GM19372 (cell line): Measurements from ENCODE around the gene FKBP4.

Source experiments
- ATAC-seq: cut with Tn5 transposase; IDR thresholded peaks from one replicate; pipeline ENCODE4 v1.9.1; 2021; ENCODE audit warnings: mild to moderate bottlenecking, low read depth, moderate library complexity; ENCODE audit not compliant: unreplicated experiment

FKBP4 gene

GRCh38 chr12:2811801-2812200 is 17.0 kb downstream of the FKBP4 start:
- no peak for ATAC-seq

DNA sequence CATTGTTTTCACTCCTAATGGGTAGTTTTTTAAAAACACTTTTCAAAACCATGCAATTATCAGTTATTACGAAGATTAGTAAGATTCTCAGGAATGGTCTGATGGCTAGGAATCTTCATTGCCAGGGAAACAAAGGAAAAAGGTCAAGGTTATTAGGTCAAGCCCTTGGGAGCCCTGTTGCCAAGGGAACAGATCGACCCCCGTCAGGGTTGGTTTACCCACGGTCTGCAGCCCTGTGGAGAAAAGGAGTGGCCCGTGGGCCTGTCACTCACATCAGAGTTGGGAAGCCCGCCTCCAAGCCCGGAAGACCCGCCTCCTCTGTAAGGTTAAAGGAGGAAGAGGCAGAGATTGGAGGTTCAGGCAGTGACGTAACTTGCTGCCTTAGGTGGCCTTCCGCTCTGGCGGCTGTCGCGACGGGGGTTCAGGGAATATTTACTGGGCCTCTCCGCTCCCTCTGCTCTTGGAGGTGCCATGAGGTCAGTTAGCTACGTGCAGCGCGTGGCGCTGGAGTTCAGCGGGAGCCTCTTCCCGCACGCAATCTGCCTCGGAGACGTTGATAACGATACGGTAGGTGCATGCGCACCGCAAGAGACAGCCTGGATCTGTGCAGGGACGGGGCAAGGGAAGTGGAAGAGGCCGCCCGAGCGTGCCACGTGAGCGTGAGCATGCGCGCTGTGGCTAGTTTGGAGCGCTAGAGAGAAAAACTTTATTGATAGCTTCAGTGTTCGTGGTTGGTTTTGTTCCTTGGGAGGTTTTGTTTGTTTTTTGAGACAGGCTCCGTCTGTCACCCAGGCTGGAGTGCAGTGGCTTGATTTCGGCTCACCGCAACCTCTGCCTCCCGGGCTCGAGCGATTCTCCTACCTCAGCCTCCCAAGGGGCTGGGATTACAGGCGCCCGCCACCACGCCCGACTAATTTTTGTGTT is 17.8 kb downstream of the FKBP4 start, which contains the start of gene ITFG2:
ITFG2 (plus strand) TSS at position 379 of the 924 bp plus-strand sequence; CDS start at position 472, 93 bp downstream.
- ATAC-seq = peak; percentile 88

GRCh38 chr12:2813214-2814185 is 18.7 kb downstream of the FKBP4 start:
- ATAC-seq = no peak

GRCh38 chr12:2819810-2820209 is 25.0 kb downstream of the FKBP4 start:
- no peak for ATAC-seq

DNA sequence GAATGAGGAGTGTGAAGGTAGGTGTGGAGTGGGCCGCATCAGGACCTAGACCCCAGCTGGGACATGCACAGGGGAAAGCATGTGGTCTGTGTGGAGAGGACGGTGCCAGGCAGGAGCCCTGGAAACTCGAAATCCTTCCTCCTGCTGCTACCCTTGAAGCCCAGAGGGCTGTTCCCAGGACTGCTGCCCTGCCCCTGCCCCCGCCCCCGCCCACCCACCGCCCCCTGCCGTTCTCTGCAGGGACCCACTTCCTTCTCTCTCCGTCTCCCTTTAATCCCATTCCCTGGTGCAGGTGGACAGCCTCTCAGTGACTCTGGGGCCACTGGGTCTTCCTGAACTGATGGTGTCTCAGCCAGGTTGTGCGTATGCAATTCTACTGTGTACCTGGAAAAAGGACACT is 25.7 kb downstream of the FKBP4 start:
- ATAC-seq = no peak

GRCh38 chr12:2823483-2823882 is 28.7 kb downstream of the FKBP4 start:
- no peak for ATAC-seq

DNA sequence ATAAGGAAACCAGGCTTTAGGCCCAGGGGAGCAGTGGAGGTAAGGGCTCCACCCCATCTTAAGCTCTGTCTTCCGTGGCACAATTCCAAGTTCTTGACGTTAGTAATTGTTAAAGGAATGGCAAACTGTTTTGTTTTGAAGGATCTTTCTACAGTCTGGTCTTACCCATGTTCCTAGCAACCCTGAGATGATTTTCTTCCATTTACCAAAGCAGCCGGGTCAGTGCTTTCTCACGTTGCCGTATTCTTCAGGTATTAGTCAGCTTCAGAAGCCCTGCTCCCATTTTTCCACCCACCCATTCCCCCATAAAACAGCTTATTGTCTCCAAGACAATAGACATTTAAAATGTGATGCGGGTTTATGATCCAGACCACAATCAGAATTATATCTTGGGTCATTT is 29.8 kb downstream of the FKBP4 start:
- ATAC-seq = no peak

- no peak for ATAC-seq
These were observed 30.4 kb downstream of the FKBP4 start for GRCh38 chr12:2825132-2825531.

DNA sequence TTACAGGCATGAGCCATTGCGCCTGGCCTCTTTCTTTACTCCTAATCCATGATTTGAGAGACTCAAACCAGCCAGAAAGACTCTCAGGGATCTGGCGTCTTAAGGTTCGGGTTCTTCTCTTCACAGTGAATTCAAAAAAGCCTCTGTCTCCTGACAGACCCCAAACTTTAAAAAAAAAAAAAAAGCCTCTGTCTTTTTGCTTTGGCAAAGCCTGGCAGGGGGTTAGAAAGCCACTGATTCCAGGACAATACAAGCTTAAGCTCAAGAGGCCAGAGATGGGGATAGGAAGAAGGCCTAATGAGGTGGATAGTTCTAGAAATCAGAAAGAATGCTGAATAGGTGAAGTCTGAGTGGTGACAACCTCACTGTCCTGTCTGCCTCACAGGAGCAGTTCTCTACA is 31.3 kb downstream of the FKBP4 start:
- ATAC-seq = no peak

DNA sequence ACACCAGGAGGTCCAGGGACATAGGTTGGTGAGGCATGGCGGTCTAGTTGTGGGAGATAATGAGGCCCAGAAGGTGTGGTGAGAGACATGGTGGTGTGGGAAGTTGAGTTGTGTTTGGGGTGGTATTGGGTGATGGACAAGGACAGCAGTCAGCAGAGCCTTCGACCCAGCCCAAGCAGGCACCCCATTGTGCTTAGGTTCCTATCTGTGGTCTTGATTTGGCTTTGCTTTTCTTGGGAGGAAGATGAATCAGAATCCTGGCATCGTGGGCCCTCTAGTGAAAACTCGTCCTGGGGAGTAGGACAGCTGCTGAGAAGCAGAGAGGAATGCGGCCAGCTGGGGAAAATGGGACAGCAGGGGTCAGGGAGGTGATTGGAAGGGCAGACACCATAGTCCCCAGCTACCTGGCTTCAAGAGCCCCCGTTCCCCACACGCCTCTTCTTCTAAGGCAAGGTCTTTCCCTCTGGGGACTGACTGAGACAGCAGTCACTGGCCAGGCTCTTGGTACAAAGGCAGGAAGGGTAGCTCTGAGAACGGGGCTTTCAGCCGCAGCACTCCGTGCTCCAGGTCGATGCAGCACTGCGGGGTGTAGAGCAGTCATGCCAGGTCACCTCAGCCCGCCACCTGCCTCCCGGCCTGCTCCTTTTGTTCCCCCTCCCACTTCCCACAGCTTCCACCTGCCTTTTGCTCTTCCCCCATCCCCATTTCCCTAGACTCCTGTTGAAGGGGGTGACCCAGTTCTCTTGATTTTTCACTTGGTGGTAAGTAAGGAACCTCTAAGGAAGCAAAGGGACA is 32.1 kb downstream of the FKBP4 start:
- ATAC-seq = no peak

- ATAC-seq = no peak
These were observed 34.5 kb downstream of the FKBP4 start for GRCh38 chr12:2829275-2829674.

- ATAC-seq = no peak
These were observed 37.9 kb downstream of the FKBP4 start for GRCh38 chr12:2832550-2833127.

DNA sequence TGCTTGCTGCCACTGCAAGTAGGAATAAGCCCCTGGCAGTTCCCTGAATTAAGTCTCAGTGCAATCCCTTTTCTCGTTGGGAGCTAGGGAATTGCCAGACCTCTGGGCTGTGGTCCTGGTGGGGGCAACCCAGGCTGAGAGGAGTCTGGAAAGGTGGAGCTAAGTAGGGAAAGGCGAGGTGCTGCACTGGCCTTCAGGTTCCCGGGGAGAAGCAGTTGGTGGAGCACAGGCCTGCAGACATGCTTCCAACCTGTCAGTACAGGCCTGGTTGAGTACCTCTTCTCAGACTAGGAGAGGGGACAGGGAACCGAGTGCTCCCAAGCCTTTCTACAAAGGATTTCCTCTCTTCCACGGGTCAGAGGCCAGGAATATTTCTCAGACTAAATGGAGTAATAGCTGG is 38.6 kb downstream of the FKBP4 start:
- no peak for ATAC-seq

DNA sequence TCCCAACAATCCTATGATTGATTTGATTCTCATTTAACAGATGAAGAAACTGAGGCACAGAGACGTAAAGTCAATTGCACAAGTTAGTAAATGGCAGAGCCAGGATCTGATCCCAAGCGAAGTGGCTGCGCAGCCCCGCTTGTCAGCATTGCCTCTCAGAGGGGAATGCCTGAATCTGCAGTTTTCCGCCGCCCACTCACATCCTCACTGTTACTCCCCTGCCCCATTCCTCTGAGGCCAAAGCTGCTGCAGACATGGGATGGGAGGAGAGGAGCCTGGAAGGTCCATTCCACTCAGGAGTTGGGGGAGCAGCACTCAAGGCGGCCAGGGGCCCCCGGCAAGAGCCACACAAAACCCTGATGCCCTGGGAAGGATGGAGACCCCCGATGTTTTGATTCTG is 39.0 kb downstream of the FKBP4 start:
- no peak for ATAC-seq

- no peak for ATAC-seq
These were observed 40.1 kb downstream of the FKBP4 start, which contains the start of gene NRIP2 for GRCh38 chr12:2834581-2835491. Gene NRIP2, minus strand, starts transcription at chr12:2835035. Its CDS starts 52 bp downstream, at chr12:2834983.

- ATAC-seq = no peak
These were observed 41.1 kb downstream of the FKBP4 start for GRCh38 chr12:2835691-2836403.

- ATAC-seq = no peak
These were observed 41.8 kb downstream of the FKBP4 start for GRCh38 chr12:2836574-2836973.

GRCh38 chr12:2841056-2841650 is 46.4 kb downstream of the FKBP4 start:
- ATAC-seq = no peak
